Measurements from ENCODE around the gene NAT10. TPM values are rescaled to one million over a fixed set of nuclear protein-coding genes. Genes with fewer than 3 reads are reported as not detected.
A peak's percentile ranks its signal among the peaks of the same experiment; 100 is the strongest.
"Not testable (repeated sequence)": the region's sequence is repeated elsewhere in the genome, so short reads cannot be mapped to it uniquely, and the experiment has no call there.

The NAT10 gene
- total RNA-seq, 1 donor from 2014 or later, result 32.2 TPM

DNA sequence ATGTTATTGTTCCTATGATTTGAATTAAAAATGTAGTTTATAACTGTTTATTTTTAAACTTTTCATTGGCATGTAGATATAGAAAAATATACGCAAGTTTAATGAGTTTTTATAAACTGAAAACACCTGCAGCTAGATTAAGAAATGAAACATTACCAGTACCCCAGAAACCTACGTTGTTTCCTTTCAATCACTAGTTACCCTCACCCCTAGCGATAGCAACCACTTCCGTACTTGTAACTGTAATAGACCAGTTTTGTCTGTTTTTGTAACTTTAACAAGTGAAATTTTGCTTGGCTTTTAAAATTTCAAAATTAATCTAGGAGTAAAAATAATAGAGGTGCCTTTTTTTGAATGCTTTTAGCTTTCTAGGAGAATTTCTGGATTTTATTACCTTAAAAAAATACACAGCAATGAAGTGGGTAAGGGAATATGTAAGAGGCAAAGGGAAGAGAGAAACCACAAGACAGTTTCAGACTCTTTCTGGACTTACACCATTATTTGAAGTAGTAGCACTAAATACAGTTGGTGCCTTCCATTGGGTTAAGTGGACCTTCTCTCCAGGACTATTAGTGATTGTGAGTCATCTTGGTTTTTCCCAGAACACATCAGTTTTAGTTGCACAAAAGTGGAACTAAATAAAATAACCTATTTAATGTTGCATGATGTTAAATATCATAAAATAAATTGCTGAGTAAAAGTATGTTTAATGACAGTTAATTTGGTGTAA lies 18.7 kb upstream of the NAT10 start:
- Histone ChIP-seq H3K4me2 (ENCODE audit: low read length) (no peak overlapping the region), H3K36me3 (ENCODE audit: insufficient read depth, low read length) (peaks cover 85% of the 10 kb centered on the region), H2AFZ (ENCODE audit: low read depth, low read length) (no peak overlapping the region), H3K4me3 (ENCODE audit: insufficient read depth, low read depth, low read length) (no peak overlapping the region), H3K9ac (ENCODE audit: low read length) (no peak overlapping the region), H4K20me1 (ENCODE audit: insufficient read depth, low read length) (peaks cover 62% of the 10 kb centered on the region), H3K9me3 (ENCODE audit: insufficient read depth, low read depth, low read length) (no peaks in the 10 kb centered on the region), H3K79me2 (ENCODE audit: insufficient read depth, low read length) (peaks cover 83% of the 10 kb centered on the region), H3K27ac (ENCODE audit: low read depth, low read length) (no peak overlapping the region), H3K27me3 (ENCODE audit: insufficient read depth, low read length) (no peaks in the 10 kb centered on the region), H3K4me1 (ENCODE audit: insufficient read depth, low read length) (no peaks in the 10 kb centered on the region)
- TF ChIP-seq EZH2 (IDR thresholded peaks at IDR 0.05; ENCODE audit: insufficient read depth, low read length), result no peak
- TF ChIP-seq, protein P1, sequence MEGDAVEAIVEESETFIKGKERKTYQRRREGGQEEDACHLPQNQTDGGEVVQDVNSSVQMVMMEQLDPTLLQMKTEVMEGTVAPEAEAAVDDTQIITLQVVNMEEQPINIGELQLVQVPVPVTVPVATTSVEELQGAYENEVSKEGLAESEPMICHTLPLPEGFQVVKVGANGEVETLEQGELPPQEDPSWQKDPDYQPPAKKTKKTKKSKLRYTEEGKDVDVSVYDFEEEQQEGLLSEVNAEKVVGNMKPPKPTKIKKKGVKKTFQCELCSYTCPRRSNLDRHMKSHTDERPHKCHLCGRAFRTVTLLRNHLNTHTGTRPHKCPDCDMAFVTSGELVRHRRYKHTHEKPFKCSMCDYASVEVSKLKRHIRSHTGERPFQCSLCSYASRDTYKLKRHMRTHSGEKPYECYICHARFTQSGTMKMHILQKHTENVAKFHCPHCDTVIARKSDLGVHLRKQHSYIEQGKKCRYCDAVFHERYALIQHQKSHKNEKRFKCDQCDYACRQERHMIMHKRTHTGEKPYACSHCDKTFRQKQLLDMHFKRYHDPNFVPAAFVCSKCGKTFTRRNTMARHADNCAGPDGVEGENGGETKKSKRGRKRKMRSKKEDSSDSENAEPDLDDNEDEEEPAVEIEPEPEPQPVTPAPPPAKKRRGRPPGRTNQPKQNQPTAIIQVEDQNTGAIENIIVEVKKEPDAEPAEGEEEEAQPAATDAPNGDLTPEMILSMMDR (IDR thresholded peaks at IDR 0.05; ENCODE audit: insufficient read depth, low read depth, low read length), result no peak
- Mint-ChIP-seq H3K4me1 (ENCODE audit: low read depth, unreplicated experiment) (peaks cover 13% of the 10 kb centered on the region), H3K9me3 (ENCODE audit: unreplicated experiment) (no peaks in the 10 kb centered on the region), H3K27me3 (ENCODE audit: low read depth, unreplicated experiment) (no peaks in the 10 kb centered on the region), H3K36me3 (ENCODE audit: low read depth, unreplicated experiment) (peaks cover 34% of the 10 kb centered on the region), H3K4me3 (ENCODE audit: unreplicated experiment) (no peak overlapping the region), H3K27ac (ENCODE audit: unreplicated experiment) (no peak overlapping the region)
- FAIRE-seq (no peak), DNase-seq (ENCODE audit: low read depth) (peak; percentile 28)

GRCh38 chr11:34091825-34092224 lies 13.6 kb upstream of the NAT10 start:
- DNase-seq (ENCODE audit: low read depth) (no peak), FAIRE-seq (no peak)
- peaks cover 85% of the 10 kb centered on the region for H3K36me3 ChIP-seq (ENCODE audit: insufficient read depth, low read length)
- H3K27ac ChIP-seq (ENCODE audit: low read depth, low read length), result no peak overlapping the region
- H3K9me3 Mint-ChIP-seq (ENCODE audit: unreplicated experiment), result no peaks in the 10 kb centered on the region
- no peak overlapping the region for H3K27ac Mint-ChIP-seq (ENCODE audit: unreplicated experiment)
- no peaks in the 10 kb centered on the region for H3K27me3 Mint-ChIP-seq (ENCODE audit: low read depth, unreplicated experiment)
- peaks cover 18% of the 10 kb centered on the region for H3K36me3 Mint-ChIP-seq (ENCODE audit: low read depth, unreplicated experiment)
- no peak overlapping the region for H2AFZ ChIP-seq (ENCODE audit: low read depth, low read length)
- H3K79me2 ChIP-seq (ENCODE audit: insufficient read depth, low read length), result peaks cover 71% of the 10 kb centered on the region
- H3K4me1 Mint-ChIP-seq (ENCODE audit: low read depth, unreplicated experiment), result peaks cover 2% of the 10 kb centered on the region
- H3K9me3 ChIP-seq (ENCODE audit: insufficient read depth, low read depth, low read length), result no peaks in the 10 kb centered on the region
- no peak overlapping the region for H3K4me3 ChIP-seq (ENCODE audit: insufficient read depth, low read depth, low read length)
- no peak overlapping the region for H3K4me3 Mint-ChIP-seq (ENCODE audit: unreplicated experiment)
- no peak overlapping the region for H3K4me2 ChIP-seq (ENCODE audit: low read length)
- H4K20me1 ChIP-seq (ENCODE audit: insufficient read depth, low read length), result peaks cover 58% of the 10 kb centered on the region
- TF ChIP-seq, protein P1 (IDR thresholded peaks at IDR 0.05; ENCODE audit: insufficient read depth, low read depth, low read length), result no peak
- no peak for TF ChIP-seq EZH2 (IDR thresholded peaks at IDR 0.05; ENCODE audit: insufficient read depth, low read length)
- no peaks in the 10 kb centered on the region for H3K4me1 ChIP-seq (ENCODE audit: insufficient read depth, low read length)
- H3K27me3 ChIP-seq (ENCODE audit: insufficient read depth, low read length), result no peaks in the 10 kb centered on the region
- no peak overlapping the region for H3K9ac ChIP-seq (ENCODE audit: low read length)

GRCh38 chr11:34094900-34095299 lies 10.5 kb upstream of the NAT10 start:
- H2AFZ ChIP-seq (ENCODE audit: low read depth, low read length); H3K4me1 ChIP-seq (ENCODE audit: insufficient read depth, low read length); FAIRE-seq; H3K9me3 Mint-ChIP-seq (ENCODE audit: unreplicated experiment); H3K27ac ChIP-seq (ENCODE audit: low read depth, low read length); H3K9ac ChIP-seq (ENCODE audit: low read length); DNase-seq (ENCODE audit: low read depth); H3K27me3 ChIP-seq (ENCODE audit: insufficient read depth, low read length); H3K4me1 Mint-ChIP-seq (ENCODE audit: low read depth, unreplicated experiment); H3K9me3 ChIP-seq (ENCODE audit: insufficient read depth, low read depth, low read length); H3K27me3 Mint-ChIP-seq (ENCODE audit: low read depth, unreplicated experiment); H3K4me3 Mint-ChIP-seq (ENCODE audit: unreplicated experiment); H3K4me2 ChIP-seq (ENCODE audit: low read length); H3K4me3 ChIP-seq (ENCODE audit: insufficient read depth, low read depth, low read length): not testable (repeated sequence)
- Mint-ChIP-seq H3K36me3 (ENCODE audit: low read depth, unreplicated experiment) (peaks cover 19% of the 10 kb centered on the region), H3K27ac (ENCODE audit: unreplicated experiment) (peak overlapping the region; percentile 72)
- H3K79me2 ChIP-seq (ENCODE audit: insufficient read depth, low read length), result peaks cover 55% of the 10 kb centered on the region
- peaks cover 93% of the 10 kb centered on the region for H3K36me3 ChIP-seq (ENCODE audit: insufficient read depth, low read length)
- peaks cover 45% of the 10 kb centered on the region for H4K20me1 ChIP-seq (ENCODE audit: insufficient read depth, low read length)
